ENCODE measurements around the gene OR4X1. TPM values are rescaled to one million over a fixed set of nuclear protein-coding genes. Genes with fewer than 3 reads are reported as not detected.

Gene OR4X1
- total and polyA plus RNA-seq, 2 donors (not counting 3 experiments of a cell fraction or from before 2014, with no cell fraction given), result not detected

DNA sequence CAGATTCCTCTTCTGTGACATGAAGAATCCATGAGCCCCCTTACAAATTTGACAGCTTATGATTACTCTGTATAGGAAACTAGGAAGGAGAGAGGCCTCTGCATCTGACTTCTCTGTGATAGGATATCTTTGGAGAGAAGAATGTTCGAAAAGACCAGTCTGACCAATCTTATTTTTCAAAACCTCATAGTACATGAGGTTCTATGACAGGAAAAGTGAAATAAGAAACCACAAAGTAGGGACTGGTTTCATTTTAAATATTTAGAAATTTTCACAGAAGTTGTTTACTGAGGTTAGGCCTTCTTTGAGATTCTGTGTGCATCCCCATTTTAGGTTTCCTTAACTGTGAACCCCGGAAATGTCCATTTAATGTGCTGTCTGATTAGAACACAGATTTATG lies 2.1 kb upstream of the OR4X1 start:
- no peaks in the 10 kb centered on the region for H3K27me3 ChIP-seq (ENCODE audit: control insufficient read depth in 2 of 2, insufficient read depth in 2 of 2, low read length in 2 of 2)
- intact Hi-C loops (cut with micrococcal nuclease) (no loop called here), dilution Hi-C loops (cut with MboI; ENCODE audit: extremely low pct_ligation_motif_present, low sequenced_read_pairs) (no loop called here)
- no peak for DNase-seq (ENCODE audit: low read depth, low spot score)
- POLR2A ChIA-PET, result no interaction called here
- no peak overlapping the region for H3K27ac ChIP-seq (ENCODE audit: insufficient read depth, low read depth, low read length)
- CTCF ChIA-PET, result no interaction called here
- no peaks in the 10 kb centered on the region for H4K20me1 ChIP-seq (replicated peaks; ENCODE audit: control insufficient read depth, extremely low read depth, insufficient read depth, low read length)
- TF ChIP-seq JUN (IDR thresholded peaks at IDR 0.05; ENCODE audit: borderline replicate concordance, insufficient read depth, insufficient read length, low read depth), result no peak
- TF ChIP-seq FOS (IDR thresholded peaks at IDR 0.05; ENCODE audit: borderline replicate concordance, insufficient read depth, low read length), result no peak
- TF ChIP-seq, protein P1, sequence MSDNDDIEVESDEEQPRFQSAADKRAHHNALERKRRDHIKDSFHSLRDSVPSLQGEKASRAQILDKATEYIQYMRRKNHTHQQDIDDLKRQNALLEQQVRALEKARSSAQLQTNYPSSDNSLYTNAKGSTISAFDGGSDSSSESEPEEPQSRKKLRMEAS (IDR thresholded peaks at IDR 0.05; ENCODE audit: insufficient read depth, insufficient read length), result no peak
- no peak for TF ChIP-seq GATA2 (IDR thresholded peaks at IDR 0.05; ENCODE audit: insufficient read depth, insufficient read length, low read depth, low read length)
- TF ChIP-seq EZH2 (IDR thresholded peaks at IDR 0.05; ENCODE audit: borderline replicate concordance, low read depth, low read length, severe bottlenecking), result no peak
- TF ChIP-seq MYC (IDR thresholded peaks at IDR 0.05; ENCODE audit: low read depth, low read length), result no peak
- TF ChIP-seq POLR2A (IDR thresholded peaks at IDR 0.05; ENCODE audit: low read depth, low read length), result no peak
- no peaks in the 10 kb centered on the region for H3K9me1 ChIP-seq (replicated peaks; ENCODE audit: control insufficient read depth, extremely low read depth, insufficient read depth, low read length)
- H3K4me2 ChIP-seq (ENCODE audit: insufficient read depth, low read length), result no peak overlapping the region
- BruUV-seq (replicated peaks), result no TSS peak
- no peak overlapping the region for H3K9ac ChIP-seq (replicated peaks; ENCODE audit: extremely low read depth, insufficient read depth, low read length)
- H3K4me3 ChIP-seq (replicated peaks in 1 of 3; ENCODE audit: insufficient read depth in 1 of 3, low read depth in 1 of 3, low read length in 3 of 3), result no peak overlapping the region
- H3K36me3 ChIP-seq (ENCODE audit: control insufficient read depth in 2 of 2, extremely low read depth in 1 of 2, insufficient read depth in 2 of 2, low read length in 2 of 2), result no peaks in the 10 kb centered on the region
- H3K9me3 ChIP-seq (replicated peaks; ENCODE audit: control insufficient read depth, insufficient read depth, low read length), result no peaks in the 10 kb centered on the region
- no peak overlapping the region for H2AFZ ChIP-seq (ENCODE audit: low read depth, low read length)
- no peak for FAIRE-seq
- no peaks in the 10 kb centered on the region for H3K4me1 ChIP-seq (ENCODE audit: control insufficient read depth, extremely low read depth, insufficient read depth, low read length)
- no peaks in the 10 kb centered on the region for H3K79me2 ChIP-seq (ENCODE audit: control insufficient read depth, insufficient read depth, low read length)

DNA sequence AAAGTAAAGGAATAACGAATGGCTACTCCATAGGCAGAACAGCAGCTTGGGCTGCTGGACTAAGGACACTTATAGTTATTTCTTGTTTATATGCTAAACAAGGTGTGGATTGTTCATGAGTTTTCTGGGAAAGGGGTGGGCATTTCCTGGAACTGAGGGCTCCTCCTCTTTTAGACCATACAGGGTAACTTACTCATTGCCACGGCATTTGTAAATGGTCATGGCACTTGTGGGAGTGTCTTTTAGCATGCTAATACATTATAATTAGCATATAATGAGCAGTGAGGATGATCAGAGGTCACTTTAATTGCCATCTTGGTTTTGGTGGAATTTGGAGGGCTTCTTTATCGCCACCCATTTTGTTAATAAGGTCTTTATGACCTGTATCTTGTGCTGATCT lies 7.0 kb downstream of the OR4X1 start:
- Histone ChIP-seq H3K36me3 (ENCODE audit: control insufficient read depth in 2 of 2, extremely low read depth in 1 of 2, insufficient read depth in 2 of 2, low read length in 2 of 2) (no peaks in the 10 kb centered on the region), H2AFZ (ENCODE audit: low read depth, low read length) (no peak overlapping the region), H3K4me3 (replicated peaks in 1 of 3; ENCODE audit: insufficient read depth in 1 of 3, low read depth in 1 of 3, low read length in 3 of 3) (no peak overlapping the region), H3K27me3 (ENCODE audit: control insufficient read depth in 2 of 2, insufficient read depth in 2 of 2, low read length in 2 of 2) (no peaks in the 10 kb centered on the region), H3K27ac (ENCODE audit: insufficient read depth, low read depth, low read length) (no peak overlapping the region), H3K4me1 (ENCODE audit: control insufficient read depth, extremely low read depth, insufficient read depth, low read length) (no peaks in the 10 kb centered on the region), H3K4me2 (ENCODE audit: insufficient read depth, low read length) (no peak overlapping the region), H4K20me1 (replicated peaks; ENCODE audit: control insufficient read depth, extremely low read depth, insufficient read depth, low read length) (no peaks in the 10 kb centered on the region), H3K9me1 (replicated peaks; ENCODE audit: control insufficient read depth, extremely low read depth, insufficient read depth, low read length) (no peaks in the 10 kb centered on the region), H3K79me2 (ENCODE audit: control insufficient read depth, insufficient read depth, low read length) (no peaks in the 10 kb centered on the region), H3K9me3 (replicated peaks; ENCODE audit: control insufficient read depth, insufficient read depth, low read length) (no peaks in the 10 kb centered on the region), H3K9ac (replicated peaks; ENCODE audit: extremely low read depth, insufficient read depth, low read length) (no peak overlapping the region)
- FAIRE-seq (no peak), DNase-seq (ENCODE audit: low read depth, low spot score) (no peak)
- dilution Hi-C loops (cut with MboI; ENCODE audit: extremely low pct_ligation_motif_present, low sequenced_read_pairs) (no loop called here), intact Hi-C loops (cut with micrococcal nuclease) (no loop called here)
- CTCF ChIA-PET, result no interaction called here
- POLR2A ChIA-PET, result no interaction called here
- no TSS peak for BruUV-seq (replicated peaks)
- TF ChIP-seq POLR2A (IDR thresholded peaks at IDR 0.05; ENCODE audit: low read depth, low read length), result no peak
- TF ChIP-seq EZH2 (IDR thresholded peaks at IDR 0.05; ENCODE audit: borderline replicate concordance, low read depth, low read length, severe bottlenecking), result no peak
- TF ChIP-seq JUN (IDR thresholded peaks at IDR 0.05; ENCODE audit: borderline replicate concordance, insufficient read depth, insufficient read length, low read depth), result no peak
- TF ChIP-seq FOS (IDR thresholded peaks at IDR 0.05; ENCODE audit: borderline replicate concordance, insufficient read depth, low read length), result no peak
- TF ChIP-seq POLR2AphosphoS5 (IDR thresholded peaks at IDR 0.05; ENCODE audit: insufficient read depth, low read depth, low read length), result no peak
- TF ChIP-seq, protein P1 (IDR thresholded peaks at IDR 0.05; ENCODE audit: insufficient read depth, insufficient read length), result no peak
- TF ChIP-seq, protein P2, sequence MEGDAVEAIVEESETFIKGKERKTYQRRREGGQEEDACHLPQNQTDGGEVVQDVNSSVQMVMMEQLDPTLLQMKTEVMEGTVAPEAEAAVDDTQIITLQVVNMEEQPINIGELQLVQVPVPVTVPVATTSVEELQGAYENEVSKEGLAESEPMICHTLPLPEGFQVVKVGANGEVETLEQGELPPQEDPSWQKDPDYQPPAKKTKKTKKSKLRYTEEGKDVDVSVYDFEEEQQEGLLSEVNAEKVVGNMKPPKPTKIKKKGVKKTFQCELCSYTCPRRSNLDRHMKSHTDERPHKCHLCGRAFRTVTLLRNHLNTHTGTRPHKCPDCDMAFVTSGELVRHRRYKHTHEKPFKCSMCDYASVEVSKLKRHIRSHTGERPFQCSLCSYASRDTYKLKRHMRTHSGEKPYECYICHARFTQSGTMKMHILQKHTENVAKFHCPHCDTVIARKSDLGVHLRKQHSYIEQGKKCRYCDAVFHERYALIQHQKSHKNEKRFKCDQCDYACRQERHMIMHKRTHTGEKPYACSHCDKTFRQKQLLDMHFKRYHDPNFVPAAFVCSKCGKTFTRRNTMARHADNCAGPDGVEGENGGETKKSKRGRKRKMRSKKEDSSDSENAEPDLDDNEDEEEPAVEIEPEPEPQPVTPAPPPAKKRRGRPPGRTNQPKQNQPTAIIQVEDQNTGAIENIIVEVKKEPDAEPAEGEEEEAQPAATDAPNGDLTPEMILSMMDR (IDR thresholded peaks at IDR 0.05; ENCODE audit: extremely low read depth in 1 of 2, insufficient read depth in 1 of 2, low read depth in 1 of 2, low read length in 2 of 2), result no peak
- TF ChIP-seq MYC (IDR thresholded peaks at IDR 0.05; ENCODE audit: low read depth, low read length), result no peak
- no peak for TF ChIP-seq GATA2 (IDR thresholded peaks at IDR 0.05; ENCODE audit: insufficient read depth, insufficient read length, low read depth, low read length)

Data from endothelial cell of umbilical vein (primary cell).